Fibroblast of skin of left quadriceps (primary cell): ENCODE data around the gene PRSS36.
A peak's percentile ranks its signal among the peaks of the same experiment; 100 is the strongest.
"Not testable (repeated sequence)": the region's sequence is repeated elsewhere in the genome, so short reads cannot be mapped to it uniquely, and the experiment has no call there.

ENCODE experiments used
- DNase-seq, 2 experiments: peaks; one replicate each; pipeline ENCODE4 v3.0.0-alpha.2; 2013; ENCODE audit warnings: low read depth in 2 of 2

PRSS36 gene

GRCh38 chr16:31100876-31101641 is 48.8 kb downstream of the PRSS36 start:
- DNase-seq, result not testable (repeated sequence)

- DNase-seq, result no peak
These were observed 49.8 kb downstream of the PRSS36 start for GRCh38 chr16:31099860-31100638.

DNA sequence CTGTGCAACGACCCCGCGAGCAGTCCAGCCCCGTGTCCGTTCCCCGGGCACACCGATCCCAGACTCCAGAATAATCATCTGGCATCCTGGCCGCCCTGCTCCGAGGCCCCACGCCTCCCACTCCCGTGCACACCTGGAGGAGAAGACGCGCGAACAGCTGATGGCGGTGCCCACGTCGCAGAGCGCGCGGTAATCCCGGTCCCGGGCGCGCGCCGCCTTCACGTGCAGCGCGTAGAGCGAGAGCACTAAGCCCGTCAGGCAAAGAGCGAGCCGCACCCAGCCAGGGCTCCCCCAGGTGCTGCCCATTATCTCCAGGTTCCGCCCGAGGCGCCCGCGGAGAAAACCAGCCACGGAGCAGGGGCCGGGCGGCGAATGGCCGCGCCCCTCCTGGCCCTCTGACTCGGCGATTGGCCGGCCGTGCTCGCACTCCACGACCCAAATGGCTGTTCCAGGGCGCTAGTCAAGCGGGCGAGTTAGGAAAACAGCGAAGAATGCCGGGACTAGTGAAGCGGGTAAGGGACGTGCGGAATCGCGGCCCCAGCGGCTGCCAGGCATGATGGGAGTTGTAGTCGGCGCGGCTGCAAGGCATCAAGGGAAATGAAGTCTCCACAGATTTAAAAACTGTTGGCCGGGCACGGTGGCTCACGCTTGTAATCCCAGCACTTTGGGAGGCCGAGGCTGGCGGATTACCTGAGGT is 55.3 kb downstream of the PRSS36 start, which contains the start of gene VKORC1:
Gene VKORC1 (minus strand): TSS at position 374 of the 697 bp plus-strand sequence. CDS start 68 bp downstream, at position 306.
- peak; percentile 94 to 95 for DNase-seq

- DNase-seq, result no peak
These were observed 55.8 kb downstream of the PRSS36 start for GRCh38 chr16:31094088-31094423.

GRCh38 chr16:31093132-31093703 is 56.6 kb downstream of the PRSS36 start:
- DNase-seq, result no peak

GRCh38 chr16:31092330-31092729 is 57.5 kb downstream of the PRSS36 start:
- no peak for DNase-seq

GRCh38 chr16:31090540-31090939 is 59.3 kb downstream of the PRSS36 start:
- DNase-seq, result no peak

GRCh38 chr16:31089199-31089598 is 60.7 kb downstream of the PRSS36 start:
- DNase-seq, result no peak
